Liver (tissue), 9 donors: Measurements from ENCODE around the gene SIGLEC10. TPM values are rescaled to one million over a fixed set of nuclear protein-coding genes. Genes with fewer than 3 reads are reported as not detected.

Experiments used
- DNase-seq: peaks from one replicate; pipeline ENCODE4 v3.0.0-alpha.2; 2017; ENCODE audit warnings: low spot score
- H3K27ac ChIP-seq, 2 donors: one replicate each; pipeline ENCODE4 v1.7.0; 2013; ENCODE audit warnings: inconsistent platforms in 2 of 2, low read length in 2 of 2, control low read depth in 1 of 2, low read depth in 1 of 2, mild to moderate bottlenecking in 1 of 2
- H3K27me3 ChIP-seq, 4 donors: one replicate each; pipeline versions ENCODE4 v1.6.1 to v1.7.0; 2013; ENCODE audit warnings: low read length in 3 of 4, inconsistent platforms in 1 of 4, mild to moderate bottlenecking in 1 of 4, moderate library complexity in 1 of 4; ENCODE audit not compliant: control insufficient read depth in 4 of 4, insufficient read depth in 4 of 4
- H3K36me3 ChIP-seq, 4 donors: one replicate each; pipeline versions ENCODE4 v1.6.1 to v1.7.0; 2013; ENCODE audit warnings: low read length in 3 of 4, mild to moderate bottlenecking in 3 of 4, low read depth in 1 of 4, moderate library complexity in 1 of 4; ENCODE audit not compliant: control insufficient read depth in 4 of 4, insufficient read depth in 3 of 4
- H3K4me1 ChIP-seq, 4 donors: one replicate each; pipeline versions ENCODE4 v1.6.1 to v1.7.0; 2013; ENCODE audit warnings: low read length in 3 of 4, mild to moderate bottlenecking in 3 of 4, moderate library complexity in 1 of 4; ENCODE audit not compliant: control insufficient read depth in 4 of 4, insufficient read depth in 4 of 4
- H3K4me3 ChIP-seq, 3 donors: one replicate each; pipeline versions ENCODE4 v1.6.1 to v1.7.0; 2013; ENCODE audit warnings: low read length in 3 of 3, control low read depth in 1 of 3, low read depth in 1 of 3, mild to moderate bottlenecking in 1 of 3
- H3K9ac ChIP-seq, 2 donors: one replicate each; pipeline ENCODE4 v1.7.0; 2013; ENCODE audit warnings: low read length in 2 of 2, mild to moderate bottlenecking in 2 of 2, moderate library complexity in 2 of 2, control low read depth in 1 of 2, low read depth in 1 of 2
- H3K9me3 ChIP-seq, 4 donors: one replicate each; pipeline versions ENCODE4 v1.6.1 to v1.7.0; 2013; ENCODE audit warnings: low read length in 3 of 4; ENCODE audit not compliant: control insufficient read depth in 4 of 4
- CTCF ChIP-seq: fragments of 150-350 bp; IDR thresholded peaks from 2 replicates; pipeline ENCODE4 v1.5.1; 2017; ENCODE audit warnings: improper control_type of control experiment, low read depth, low read length; ENCODE audit not compliant: missing input control
- EGR1 ChIP-seq, 2 donors: IDR thresholded peaks; 2 replicates each; pipeline ENCODE4 v1.6.1; 2016 to 2018; ENCODE audit warnings: antibody characterized with exemption in 2 of 2, low read depth in 2 of 2
- FOXA1 ChIP-seq: IDR thresholded peaks from 2 replicates; pipeline ENCODE4 v1.6.1; 2016; ENCODE audit warnings: antibody characterized with exemption
- GABPA ChIP-seq, 2 donors: IDR thresholded peaks in 1 of 2; conservative IDR thresholded peaks in 1 of 2; 2 replicates each; pipeline ENCODE4 v1.6.1; 2016; ENCODE audit warnings: antibody characterized with exemption in 2 of 2, mild to moderate bottlenecking in 1 of 2, moderate library complexity in 1 of 2
- HNF4A ChIP-seq, 2 donors: conservative IDR thresholded peaks; 2 replicates each; pipeline ENCODE4 v1.6.1; 2016; ENCODE audit warnings: antibody characterized with exemption in 2 of 2, mild to moderate bottlenecking in 2 of 2
- HNF4G ChIP-seq: IDR thresholded peaks from 2 replicates; pipeline ENCODE4 v1.6.1; 2016; ENCODE audit warnings: antibody characterized with exemption
- JUND ChIP-seq, 2 donors: IDR thresholded peaks; 2 replicates each; pipeline ENCODE4 v1.6.1; 2016; ENCODE audit warnings: antibody characterized with exemption in 2 of 2
- NR2F2 ChIP-seq: IDR thresholded peaks from 2 replicates; pipeline ENCODE4 v1.6.1; 2016; ENCODE audit warnings: antibody characterized with exemption
- RAD21 ChIP-seq, 2 donors: IDR thresholded peaks; 2 replicates each; pipeline ENCODE4 v1.6.1; 2016; ENCODE audit warnings: antibody characterized with exemption in 2 of 2, mild to moderate bottlenecking in 2 of 2
- REST ChIP-seq: IDR thresholded peaks from 2 replicates; pipeline ENCODE4 v1.6.1; 2016; ENCODE audit warnings: antibody characterized with exemption, mild to moderate bottlenecking
- RXRA ChIP-seq, 2 donors: IDR thresholded peaks; 2 replicates each; pipeline ENCODE4 v1.6.1; 2017 to 2018; ENCODE audit warnings: antibody characterized with exemption in 2 of 2, mild to moderate bottlenecking in 1 of 2
- SP1 ChIP-seq: IDR thresholded peaks from 2 replicates; pipeline ENCODE4 v1.6.1; 2018; ENCODE audit warnings: antibody characterized with exemption, mild to moderate bottlenecking
- TAF1 ChIP-seq: conservative IDR thresholded peaks from 2 replicates; pipeline ENCODE4 v1.6.1; 2016; ENCODE audit warnings: antibody characterized with exemption, mild to moderate bottlenecking
- YY1 ChIP-seq: IDR thresholded peaks from 2 replicates; pipeline ENCODE4 v1.6.1; 2016; ENCODE audit warnings: antibody characterized with exemption, mild to moderate bottlenecking
- ZBTB33 ChIP-seq: IDR thresholded peaks from 2 replicates; pipeline ENCODE4 v1.6.1; 2016; ENCODE audit warnings: antibody characterized with exemption
- WGBS: extraction: QIAGEN DNeasy Blood & Tissue Kit; methylation state at CpG from one replicate; pipeline ENCODE4 v1.1.7; 2013; 5-methylcytosine and 5-hydroxymethylcytosine counted together
- polyA plus RNA-seq, 2 donors: library from polyadenylated mRNA; stranded (reverse) in 1 of 2; unstranded in 1 of 2; fragments of 200-250 nt in 1 of 2; fragments of >200 nt in 1 of 2; fragmentation: Nextera tagmentation in 1 of 2; extraction: Ambion mirVana in 1 of 2; gene quantifications; one replicate each; pipeline versions ENCODE4 v1.2.1 to v1.2.3, GENCODE V29; 2013 to 2015
- total RNA-seq, 2 donors: library from RNA; depleted of rRNA; stranded (reverse); fragments of >200 nt; gene quantifications; one replicate each; pipeline ENCODE4 v1.2.3, GENCODE V29; 2014
- TF ChIP-seq, protein P1 (sequence below): IDR thresholded peaks from 2 replicates; pipeline ENCODE4 v1.6.1; 2016; ENCODE audit warnings: antibody characterized with exemption
- TF ChIP-seq, protein P2 (sequence below): IDR thresholded peaks from 2 replicates; pipeline ENCODE4 v1.6.1; 2016; ENCODE audit warnings: antibody characterized with exemption
- donor health status: healthy.
- donor health status: healthy.
- donor health status: healthy.
- donor health status: healthy.
- donor health status: healthy.

The SIGLEC10 gene
- total and polyA plus RNA-seq, 4 donors, result 1.7 to 8.4 (median 6.5) TPM

DNA sequence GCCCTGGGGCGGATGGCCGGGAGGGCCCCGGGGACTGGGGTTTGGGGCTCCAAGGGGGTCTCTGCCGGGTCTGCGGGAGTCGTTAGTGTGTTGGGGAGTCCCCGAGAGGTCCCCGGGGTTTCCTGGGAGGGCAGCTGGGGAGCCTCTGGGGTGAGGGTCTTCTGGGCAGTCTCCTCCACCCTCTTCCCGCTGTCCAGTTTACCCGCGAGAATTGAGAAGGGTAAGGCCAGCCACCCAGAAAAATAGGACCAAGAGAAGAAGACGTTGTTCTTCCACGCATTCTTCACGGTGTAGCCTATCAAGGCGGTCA lies 50.2 kb downstream of the SIGLEC10 start:
- peak overlapping the region; percentile 98 to 99 for H3K27ac ChIP-seq
- under 1% methylated on average over 15 of the region's 15 CpGs for WGBS

DNA sequence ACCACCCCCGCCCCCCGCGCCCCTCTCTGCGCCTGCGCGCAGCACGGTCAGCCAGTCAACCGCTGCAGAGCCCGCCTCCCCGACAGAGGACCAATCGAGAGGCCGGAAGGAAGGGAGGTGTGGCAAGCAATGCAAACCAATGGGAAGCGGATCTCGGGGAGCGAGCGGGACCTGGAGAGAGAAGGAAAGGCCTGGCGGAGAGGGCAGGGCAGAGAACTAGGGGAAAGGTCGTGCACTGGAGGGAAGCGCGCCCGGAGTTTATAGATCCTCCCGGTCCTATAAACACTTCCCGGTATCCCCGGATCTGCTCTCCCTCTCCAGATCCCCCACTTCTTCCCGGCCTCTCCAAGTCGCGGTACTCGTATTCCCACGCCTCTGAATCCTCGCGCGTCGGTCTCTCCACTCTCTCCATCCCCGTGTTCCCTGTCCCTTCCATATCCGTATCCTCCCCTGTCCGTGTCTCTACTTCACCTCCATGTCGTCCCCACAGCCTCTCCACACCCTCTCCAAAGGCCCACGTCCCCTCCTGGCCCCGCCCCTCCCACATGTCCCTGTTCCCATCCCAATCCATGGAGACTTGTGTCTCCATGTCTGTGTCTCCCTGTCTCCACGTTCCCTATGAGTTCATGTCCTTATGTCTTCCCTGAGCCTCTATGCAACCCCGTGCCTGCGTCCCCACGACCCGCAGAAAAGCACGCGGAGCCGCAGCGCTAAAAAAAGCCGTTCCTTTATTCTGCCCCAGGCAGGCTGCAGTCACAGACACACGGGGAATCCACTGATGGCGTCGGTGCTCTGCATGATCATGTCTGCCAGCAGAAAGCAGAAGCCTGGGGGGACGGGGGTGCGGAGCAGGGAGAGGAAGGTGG lies 50.8 kb downstream of the SIGLEC10 start:
- Histone ChIP-seq H3K9ac (peak overlapping the region; percentile 86 to 98), H3K4me3 (peak overlapping the region; percentile 70 to 98 (median 71)), H3K27ac (peak overlapping the region; percentile 98 to 99), H3K27me3 (no peaks in the 10 kb centered on the region), H3K36me3 (no peaks in the 10 kb centered on the region), H3K4me1 (peaks cover 2 to 50% (median 28%) of the 10 kb centered on the region in 4 donors), H3K9me3 (no peaks in the 10 kb centered on the region)
- TF ChIP-seq EGR1 (IDR thresholded peaks at IDR 0.05; ENCODE audit: low read depth in 2 of 2) (peak in 1 of 2 donors; percentile 29), RXRA (IDR thresholded peaks at IDR 0.05) (peak; percentile 90), HNF4A (conservative IDR thresholded peaks at IDR 0.05) (peak in 1 of 2 donors; percentile 31), ZBTB33 (peak; percentile 86), CTCF (no peak), HNF4G (no peak), REST (peak; percentile 83), GABPA (IDR thresholded peaks at IDR 0.05 in 1 of 2, conservative IDR thresholded peaks at IDR 0.05 in 1 of 2) (peak; percentile 30 to 71), NR2F2 (no peak), SP1 (peak; percentile 95), TAF1 (peak; percentile 14), RAD21 (IDR thresholded peaks at IDR 0.05) (peak in 1 of 2 donors; percentile 13), JUND (IDR thresholded peaks at IDR 0.05) (peak in 1 of 2 donors; percentile 33), YY1 (peak; percentile 69), FOXA1 (no peak)
- TF ChIP-seq, protein P1, sequence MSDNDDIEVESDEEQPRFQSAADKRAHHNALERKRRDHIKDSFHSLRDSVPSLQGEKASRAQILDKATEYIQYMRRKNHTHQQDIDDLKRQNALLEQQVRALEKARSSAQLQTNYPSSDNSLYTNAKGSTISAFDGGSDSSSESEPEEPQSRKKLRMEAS, result no peak
- TF ChIP-seq, protein P2, sequence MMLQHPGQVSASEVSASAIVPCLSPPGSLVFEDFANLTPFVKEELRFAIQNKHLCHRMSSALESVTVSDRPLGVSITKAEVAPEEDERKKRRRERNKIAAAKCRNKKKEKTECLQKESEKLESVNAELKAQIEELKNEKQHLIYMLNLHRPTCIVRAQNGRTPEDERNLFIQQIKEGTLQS, result no peak
- under 1% methylated on average over 54 of the region's 54 CpGs for WGBS
- DNase-seq, result peak; percentile 97

More for the DNA sequence above, 50.2 kb downstream of the SIGLEC10 start:
- no peaks in the 10 kb centered on the region for H3K36me3 ChIP-seq
- H3K4me3 ChIP-seq, result peak overlapping the region; percentile 70 to 82 (median 71)
- no peak for TF ChIP-seq SP1
- TF ChIP-seq NR2F2, result peak; percentile 9
- no peak for TF ChIP-seq ZBTB33
- H3K9me3 ChIP-seq, result no peaks in the 10 kb centered on the region
- no peaks in the 10 kb centered on the region for H3K27me3 ChIP-seq
- peaks cover 2 to 45% (median 29%) of the 10 kb centered on the region in 4 donors for H3K4me1 ChIP-seq
- peak overlapping the region; percentile 86 to 98 for H3K9ac ChIP-seq
- peak; percentile 47 for DNase-seq
